ENCODE results near the gene GLG1.

The GLG1 gene

DNA sequence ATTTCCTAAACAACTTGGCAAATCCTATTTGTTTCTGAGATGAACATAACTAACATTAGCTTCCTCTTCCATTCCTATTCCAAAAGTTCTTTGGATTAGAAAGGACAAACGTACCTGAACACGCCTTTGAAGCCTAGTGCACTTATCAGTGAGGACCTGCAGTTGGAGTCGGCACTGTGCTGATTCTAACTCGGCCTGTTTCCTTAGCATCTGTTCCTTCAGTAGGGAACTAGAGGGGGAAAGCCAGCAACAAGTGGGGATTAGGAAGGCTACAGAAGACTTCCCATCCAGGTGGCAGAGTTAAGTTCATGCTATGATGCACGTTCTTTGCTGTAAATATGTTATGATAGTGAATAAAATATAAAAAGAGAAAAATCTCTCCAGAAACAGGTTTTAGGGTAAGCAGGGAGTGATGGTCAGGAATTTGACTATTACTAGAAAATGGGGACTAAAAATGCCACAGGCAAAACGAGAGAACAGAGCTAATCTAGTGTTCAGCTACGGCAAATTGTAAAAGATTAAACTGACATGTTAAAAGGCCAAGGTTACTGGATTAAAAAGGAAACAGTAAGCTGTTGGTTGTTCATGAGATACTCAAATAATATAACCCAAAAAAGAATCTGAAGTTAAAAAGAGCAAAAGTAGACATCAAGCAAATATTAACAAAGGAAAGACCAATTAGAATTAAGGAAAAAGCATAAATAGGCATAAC lies 31.0 kb upstream of the GLG1 start:
- Histone ChIP-seq H3K4me3 (ENCODE audit: low read length) (no peak overlapping the region), H3K27me3 (ENCODE audit: low read depth, low read length) (no peaks in the 10 kb centered on the region), H3K79me2 (ENCODE audit: low read length) (peaks cover 12% of the 10 kb centered on the region; the same call in 1 of the 2 replicates), H2AFZ (ENCODE audit: low read depth, low read length) (no peak overlapping the region), H3K4me1 (ENCODE audit: low read length) (no peaks in the 10 kb centered on the region), H4K20me1 (ENCODE audit: insufficient read depth, low read length) (no peaks in the 10 kb centered on the region), H3K36me3 (replicated peaks; ENCODE audit: low read depth, low read length) (peaks cover 39% of the 10 kb centered on the region), H3K9me3 (ENCODE audit: insufficient read depth, low read length) (no peaks in the 10 kb centered on the region), H3K4me2 (ENCODE audit: low read length) (no peak overlapping the region), H3K27ac (ENCODE audit: low read length) (no peak overlapping the region), H3K9ac (ENCODE audit: low read length) (no peak overlapping the region)
- TF ChIP-seq CTCF (IDR thresholded peaks at IDR 0.05; ENCODE audit: low read depth, low read length) (no peak), EZH2phosphoT487 (IDR thresholded peaks at IDR 0.05; ENCODE audit: low read depth) (no peak)

GRCh38 chr16:74635303-74635702 lies 28.4 kb upstream of the GLG1 start:
- no peak overlapping the region for H3K4me2 ChIP-seq (ENCODE audit: low read length)
- no peak overlapping the region for H2AFZ ChIP-seq (ENCODE audit: low read depth, low read length)
- H4K20me1 ChIP-seq (ENCODE audit: insufficient read depth, low read length): no peaks in the 10 kb centered on the region
- H3K79me2 ChIP-seq (ENCODE audit: low read length): peaks cover 27% of the 10 kb centered on the region; the same call in 1 of the 2 replicates
- H3K9ac ChIP-seq (ENCODE audit: low read length): no peak overlapping the region
- no peaks in the 10 kb centered on the region for H3K9me3 ChIP-seq (ENCODE audit: insufficient read depth, low read length)
- no peak overlapping the region for H3K27ac ChIP-seq (ENCODE audit: low read length)
- H3K27me3 ChIP-seq (ENCODE audit: low read depth, low read length): no peaks in the 10 kb centered on the region
- no peak overlapping the region for H3K4me3 ChIP-seq (ENCODE audit: low read length)
- H3K4me1 ChIP-seq (ENCODE audit: low read length): peaks cover 1% of the 10 kb centered on the region; the same call in 1 of the 2 replicates
- TF ChIP-seq EZH2phosphoT487 (IDR thresholded peaks at IDR 0.05; ENCODE audit: low read depth) (no peak), CTCF (IDR thresholded peaks at IDR 0.05; ENCODE audit: low read depth, low read length) (no peak)
- H3K36me3 ChIP-seq (replicated peaks; ENCODE audit: low read depth, low read length): peaks cover 50% of the 10 kb centered on the region

- H3K27me3 ChIP-seq (ENCODE audit: low read depth, low read length): no peaks in the 10 kb centered on the region
- H3K9ac ChIP-seq (ENCODE audit: low read length): no peak overlapping the region
- no peak overlapping the region for H3K27ac ChIP-seq (ENCODE audit: low read length)
- H2AFZ ChIP-seq (ENCODE audit: low read depth, low read length): no peak overlapping the region
- H3K4me2 ChIP-seq (ENCODE audit: low read length): no peak overlapping the region
- H3K9me3 ChIP-seq (ENCODE audit: insufficient read depth, low read length): no peaks in the 10 kb centered on the region
- H4K20me1 ChIP-seq (ENCODE audit: insufficient read depth, low read length): no peaks in the 10 kb centered on the region
- no peak for TF ChIP-seq CTCF (IDR thresholded peaks at IDR 0.05; ENCODE audit: low read depth, low read length)
- TF ChIP-seq EZH2phosphoT487 (IDR thresholded peaks at IDR 0.05; ENCODE audit: low read depth): no peak
- peaks cover 40% of the 10 kb centered on the region for H3K79me2 ChIP-seq (ENCODE audit: low read length)
- H3K4me3 ChIP-seq (ENCODE audit: low read length): no peak overlapping the region
- H3K4me1 ChIP-seq (ENCODE audit: low read length): peaks cover 18% of the 10 kb centered on the region
- H3K36me3 ChIP-seq (replicated peaks; ENCODE audit: low read depth, low read length): peaks cover 57% of the 10 kb centered on the region
These were observed 26.8 kb upstream of the GLG1 start for GRCh38 chr16:74633686-74634085.

DNA sequence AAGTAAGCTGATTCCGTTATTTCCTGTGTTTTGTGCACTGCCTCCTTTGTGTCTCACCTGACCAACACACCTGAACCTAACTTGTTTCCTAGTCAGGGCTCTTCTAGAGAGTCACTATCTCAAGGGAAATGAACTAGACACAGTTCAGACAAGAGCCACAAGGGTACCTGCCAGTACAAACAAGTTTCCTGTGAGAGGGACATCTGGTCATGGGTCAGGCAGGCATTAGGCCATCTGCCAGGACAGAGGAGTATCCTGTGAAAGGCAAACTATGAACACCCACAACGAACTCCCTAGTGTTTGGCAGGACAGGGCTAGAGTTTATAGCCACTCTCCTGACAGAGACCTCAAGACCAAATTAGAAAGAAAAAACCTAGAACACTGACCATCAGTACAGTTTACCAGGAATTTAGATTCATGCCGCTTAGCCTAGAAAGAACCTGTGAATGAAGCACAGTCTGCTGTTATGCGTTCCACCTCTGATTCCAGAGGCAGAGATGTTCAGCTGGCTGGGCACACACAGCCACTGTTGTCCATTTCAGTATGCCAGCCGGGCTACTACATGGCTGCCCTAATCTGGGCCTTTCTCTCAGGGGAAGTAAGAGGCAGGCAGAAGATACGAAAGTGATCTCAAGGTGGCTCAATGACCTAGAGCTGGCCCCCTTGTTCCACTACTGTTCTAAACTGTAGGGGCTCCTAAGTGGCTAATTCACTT lies 20.7 kb upstream of the GLG1 start:
- H3K4me3 ChIP-seq (ENCODE audit: low read length): peak overlapping the region; percentile 52
- peak overlapping the region; percentile 60 for H3K4me2 ChIP-seq (ENCODE audit: low read length)
- peaks cover 56% of the 10 kb centered on the region for H3K79me2 ChIP-seq (ENCODE audit: low read length)
- 0 out of 2 replicates have a peak, but pooled peaks cover 3% of the 10 kb centered on the region for H4K20me1 ChIP-seq (ENCODE audit: insufficient read depth, low read length)
- no peak overlapping the region for H2AFZ ChIP-seq (ENCODE audit: low read depth, low read length)
- peak overlapping the region; percentile 97 for H3K27ac ChIP-seq (ENCODE audit: low read length)
- no peaks in the 10 kb centered on the region for H3K9me3 ChIP-seq (ENCODE audit: insufficient read depth, low read length)
- H3K9ac ChIP-seq (ENCODE audit: low read length): peak overlapping the region; percentile 59
- TF ChIP-seq EZH2phosphoT487 (IDR thresholded peaks at IDR 0.05; ENCODE audit: low read depth): no peak
- no peak for TF ChIP-seq CTCF (IDR thresholded peaks at IDR 0.05; ENCODE audit: low read depth, low read length)
- H3K36me3 ChIP-seq (replicated peaks; ENCODE audit: low read depth, low read length): peaks cover 71% of the 10 kb centered on the region
- H3K27me3 ChIP-seq (ENCODE audit: low read depth, low read length): no peaks in the 10 kb centered on the region
- H3K4me1 ChIP-seq (ENCODE audit: low read length): peaks cover 49% of the 10 kb centered on the region
